Measurements from ENCODE around the gene UGDH.
A peak's percentile ranks its signal among the peaks of the same experiment; 100 is the strongest.

UGDH gene

DNA sequence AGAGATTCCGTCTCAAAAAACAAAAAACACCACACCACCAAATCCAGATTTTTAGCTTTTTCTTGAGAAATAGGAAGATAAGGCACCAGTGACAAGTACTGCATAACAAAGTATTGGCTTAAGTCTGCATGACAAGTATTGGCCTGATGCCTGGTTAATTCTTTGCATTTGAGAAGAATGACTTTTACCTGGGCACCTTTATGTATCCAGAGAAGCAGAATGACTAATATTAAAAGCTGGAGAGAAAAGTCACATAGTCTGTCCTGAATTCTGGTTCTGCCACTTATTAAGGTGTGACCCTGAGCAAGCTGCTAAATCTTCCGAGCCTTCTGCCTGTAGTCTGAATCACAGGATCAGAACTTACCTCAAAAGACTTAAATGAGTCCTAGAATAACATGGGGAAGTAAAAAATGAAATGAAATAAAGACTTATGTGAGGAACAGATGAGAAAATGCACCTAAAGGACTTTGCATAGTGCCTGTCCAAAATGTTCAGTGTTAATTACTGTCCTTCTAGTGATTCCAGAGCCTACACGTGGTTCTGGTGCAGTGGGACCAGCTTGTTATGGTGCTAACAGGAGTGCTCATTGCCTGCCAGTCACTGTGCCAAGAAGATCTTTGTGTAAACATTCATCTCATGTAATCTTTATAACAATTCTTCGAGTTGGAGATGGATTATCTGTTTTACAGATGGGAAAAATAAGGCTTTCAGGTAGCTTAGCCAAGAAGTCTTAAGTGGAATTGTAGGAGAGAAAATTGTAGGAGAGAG is 31.6 kb downstream of the UGDH start:
- Histone ChIP-seq H3K4me3 (ENCODE audit: control insufficient read depth in 1 of 7, extremely low read depth in 1 of 7, insufficient read depth in 4 of 7, low read depth in 2 of 7, low read length in 6 of 7) (no peak overlapping the region), H3K27me3 (replicated peaks in 2 of 5; ENCODE audit: control insufficient read depth in 4 of 5, insufficient read depth in 5 of 5, low read length in 4 of 5) (no peaks in the 10 kb centered on the region), H3K9me3 (ENCODE audit: control extremely low read depth in 1 of 5, control insufficient read depth in 4 of 5, insufficient read depth in 2 of 5, low read depth in 1 of 5, low read length in 4 of 5) (no peaks in the 10 kb centered on the region), H3K36me3 (ENCODE audit: control insufficient read depth in 4 of 4, insufficient read depth in 4 of 4, low read length in 3 of 4) (peaks cover 2 to 9% (median 3%) of the 10 kb centered on the region in 4 experiments), H3K27ac (ENCODE audit: insufficient read depth in 1 of 2, low read depth in 1 of 2, low read length in 2 of 2, poor library complexity in 1 of 2, severe bottlenecking in 2 of 2) (no peak overlapping the region), H3K4me1 (ENCODE audit: control extremely low read depth in 1 of 4, control insufficient read depth in 4 of 4, insufficient read depth in 4 of 4, low read length in 3 of 4) (no peaks in the 10 kb centered on the region)
- DNase-seq: no peak
- ChIA-PET POLR2A (no interaction called here), CTCF (no interaction called here)
- WGBS (ENCODE audit: insufficient coverage): 100% methylated on average over 2 of the region's 4 CpGs

DNA sequence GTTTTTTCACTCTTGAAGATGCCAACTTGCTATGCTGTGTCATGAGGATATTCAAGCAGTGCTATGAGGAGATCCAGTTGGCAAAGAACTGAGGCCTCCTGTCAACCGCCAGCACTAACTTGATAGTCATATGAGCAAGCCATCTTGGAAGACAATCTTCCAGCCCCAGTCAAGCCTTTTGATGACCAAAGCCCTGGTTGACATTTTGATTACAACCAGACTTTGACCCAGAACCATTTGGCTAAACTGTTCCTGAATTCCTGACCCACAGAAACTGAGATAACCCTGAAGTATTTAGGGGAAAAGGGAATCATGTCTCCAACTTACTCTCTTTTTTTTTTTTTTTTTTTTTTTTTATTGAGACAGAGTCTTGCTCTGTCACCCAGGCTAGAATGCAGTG is 32.9 kb downstream of the UGDH start:
- WGBS (ENCODE audit: insufficient coverage): 100% methylated on average over 1 of the region's 1 CpG
- no peak overlapping the region for H3K27ac ChIP-seq (ENCODE audit: insufficient read depth in 1 of 2, low read depth in 1 of 2, low read length in 2 of 2, poor library complexity in 1 of 2, severe bottlenecking in 2 of 2)

DNA sequence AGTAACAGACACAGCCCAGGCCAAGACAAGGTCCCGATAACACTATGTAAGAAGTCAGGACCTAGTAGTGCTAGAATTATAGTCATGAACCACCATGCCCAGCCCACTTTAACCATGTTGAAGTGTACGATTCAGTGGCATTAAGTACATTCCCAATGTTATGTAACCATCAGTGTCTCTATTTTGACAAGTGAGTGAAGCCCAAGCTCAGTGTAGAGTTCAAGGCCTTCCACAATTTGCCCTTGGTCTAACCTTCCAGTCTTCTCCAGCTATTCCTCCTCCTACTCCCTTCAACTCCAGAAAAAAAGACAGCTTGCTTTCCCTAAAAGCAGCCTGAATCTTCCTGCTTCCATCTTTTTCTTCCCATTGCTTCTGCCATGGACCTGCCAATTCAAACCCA is 36.9 kb downstream of the UGDH start:
- WGBS (ENCODE audit: insufficient coverage): 100% methylated on average over 1 of the region's 2 CpGs
- Histone ChIP-seq H3K4me1 (ENCODE audit: control extremely low read depth in 1 of 4, control insufficient read depth in 4 of 4, insufficient read depth in 4 of 4, low read length in 3 of 4) (no peaks in the 10 kb centered on the region), H3K36me3 (ENCODE audit: control insufficient read depth in 4 of 4, insufficient read depth in 4 of 4, low read length in 3 of 4) (no peaks in the 10 kb centered on the region), H3K27me3 (replicated peaks in 2 of 5; ENCODE audit: control insufficient read depth in 4 of 5, insufficient read depth in 5 of 5, low read length in 4 of 5) (no peaks in the 10 kb centered on the region), H3K9me3 (ENCODE audit: control extremely low read depth in 1 of 5, control insufficient read depth in 4 of 5, insufficient read depth in 2 of 5, low read depth in 1 of 5, low read length in 4 of 5) (no peaks in the 10 kb centered on the region), H3K4me3 (ENCODE audit: control insufficient read depth in 1 of 7, extremely low read depth in 1 of 7, insufficient read depth in 4 of 7, low read depth in 2 of 7, low read length in 6 of 7) (no peak overlapping the region), H3K27ac (ENCODE audit: insufficient read depth in 1 of 2, low read depth in 1 of 2, low read length in 2 of 2, poor library complexity in 1 of 2, severe bottlenecking in 2 of 2) (no peak overlapping the region)
- ChIA-PET POLR2A (no interaction called here), CTCF (no interaction called here)
- DNase-seq: no peak

More for the DNA sequence above, 32.9 kb downstream of the UGDH start:
- no peaks in the 10 kb centered on the region for H3K27me3 ChIP-seq (replicated peaks in 2 of 5; ENCODE audit: control insufficient read depth in 4 of 5, insufficient read depth in 5 of 5, low read length in 4 of 5)
- H3K4me1 ChIP-seq (ENCODE audit: control extremely low read depth in 1 of 4, control insufficient read depth in 4 of 4, insufficient read depth in 4 of 4, low read length in 3 of 4): no peaks in the 10 kb centered on the region
- CTCF ChIA-PET: interaction anchor here (1.9 kb wide), 1 partner anchor 10 kb away, joined by 6 read pairs; no protein-coding TSS in a partner anchor
- POLR2A ChIA-PET: no interaction called here
- no peak overlapping the region for H3K4me3 ChIP-seq (ENCODE audit: control insufficient read depth in 1 of 7, extremely low read depth in 1 of 7, insufficient read depth in 4 of 7, low read depth in 2 of 7, low read length in 6 of 7)
- H3K9me3 ChIP-seq (ENCODE audit: control extremely low read depth in 1 of 5, control insufficient read depth in 4 of 5, insufficient read depth in 2 of 5, low read depth in 1 of 5, low read length in 4 of 5): no peaks in the 10 kb centered on the region
- no peak for DNase-seq
- peaks cover 2 to 6% (median 3%) of the 10 kb centered on the region in 4 experiments for H3K36me3 ChIP-seq (ENCODE audit: control insufficient read depth in 4 of 4, insufficient read depth in 4 of 4, low read length in 3 of 4)

DNA sequence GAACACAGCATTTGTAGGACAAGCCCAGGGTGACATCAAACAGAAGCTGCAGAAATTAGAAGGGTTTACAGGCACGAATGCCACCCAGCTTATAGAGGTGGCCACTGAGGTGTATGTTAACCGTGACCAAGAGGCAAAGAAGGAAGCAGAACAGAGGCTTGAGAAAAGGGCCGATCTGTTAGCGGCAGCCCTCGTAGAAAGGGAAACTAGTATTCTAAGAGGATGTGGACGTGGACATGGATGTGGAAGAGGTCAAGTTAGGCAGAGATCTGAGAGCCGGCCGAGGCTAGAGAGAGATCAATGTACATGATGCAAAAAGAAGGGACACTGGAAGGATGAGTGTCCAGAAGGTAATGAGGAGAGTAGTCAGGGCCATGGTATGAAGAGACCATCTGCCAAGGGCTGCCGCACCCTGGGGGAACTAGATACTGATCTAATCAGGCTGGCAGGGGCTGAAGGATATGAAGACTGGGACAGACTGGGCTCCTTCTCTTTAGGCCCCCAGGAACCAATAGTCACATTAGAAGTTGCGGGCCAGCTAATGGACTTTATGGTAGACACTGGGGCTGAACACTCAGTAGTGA is 40.9 kb downstream of the UGDH start:
- no peaks in the 10 kb centered on the region for H3K4me1 ChIP-seq (ENCODE audit: control extremely low read depth in 1 of 4, control insufficient read depth in 4 of 4, insufficient read depth in 4 of 4, low read length in 3 of 4)
- H3K36me3 ChIP-seq (ENCODE audit: control insufficient read depth in 4 of 4, insufficient read depth in 4 of 4, low read length in 3 of 4): no peaks in the 10 kb centered on the region
- peaks cover 0 to 8% (median 2%) of the 10 kb centered on the region in 5 experiments for H3K9me3 ChIP-seq (ENCODE audit: control extremely low read depth in 1 of 5, control insufficient read depth in 4 of 5, insufficient read depth in 2 of 5, low read depth in 1 of 5, low read length in 4 of 5)
- DNase-seq: no peak
- H3K27ac ChIP-seq (ENCODE audit: insufficient read depth in 1 of 2, low read depth in 1 of 2, low read length in 2 of 2, poor library complexity in 1 of 2, severe bottlenecking in 2 of 2): no peak overlapping the region
- H3K4me3 ChIP-seq (ENCODE audit: control insufficient read depth in 1 of 7, extremely low read depth in 1 of 7, insufficient read depth in 4 of 7, low read depth in 2 of 7, low read length in 6 of 7): no peak overlapping the region
- H3K27me3 ChIP-seq (replicated peaks in 2 of 5; ENCODE audit: control insufficient read depth in 4 of 5, insufficient read depth in 5 of 5, low read length in 4 of 5): no peaks in the 10 kb centered on the region
- ChIA-PET POLR2A (no interaction called here), CTCF (no interaction called here)
- WGBS (ENCODE audit: insufficient coverage): 91% methylated on average over 9 of the region's 10 CpGs

DNA sequence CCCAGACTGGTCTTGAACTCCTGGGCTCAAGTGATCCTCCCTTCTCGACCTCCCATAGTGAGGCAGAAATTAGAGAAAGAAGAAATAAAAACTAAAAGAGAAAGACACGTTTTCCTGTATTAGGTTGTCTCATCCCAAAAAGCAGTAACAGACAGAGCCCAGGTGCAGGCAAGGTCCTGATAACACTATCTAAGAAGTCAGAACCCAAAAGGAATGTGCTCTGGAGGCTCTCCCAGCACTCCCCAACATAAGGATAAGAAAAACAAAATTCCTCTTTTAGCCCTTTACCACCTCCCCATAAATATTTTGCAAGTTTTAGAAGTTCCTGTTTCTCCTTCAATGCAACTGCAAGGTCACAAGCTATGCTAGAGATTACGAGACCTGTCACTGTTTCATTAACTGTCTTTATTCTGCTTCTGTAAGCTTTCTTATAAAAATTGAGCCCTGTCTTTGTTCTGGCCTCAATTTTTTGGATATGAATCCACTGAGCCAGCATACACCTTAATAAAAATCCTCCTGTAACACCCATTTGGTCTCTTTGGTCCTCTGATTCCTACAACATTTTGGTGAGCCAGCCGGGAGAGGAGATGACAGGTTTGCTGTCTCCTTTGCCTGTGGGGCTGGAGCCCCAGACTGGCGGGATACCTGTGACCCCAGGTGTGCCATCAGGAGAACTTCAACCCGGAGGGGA is 42.5 kb downstream of the UGDH start:
- H3K27me3 ChIP-seq (replicated peaks in 2 of 5; ENCODE audit: control insufficient read depth in 4 of 5, insufficient read depth in 5 of 5, low read length in 4 of 5): no peaks in the 10 kb centered on the region
- 98% methylated on average over 6 of the region's 6 CpGs for WGBS (ENCODE audit: insufficient coverage)
- peaks cover 0 to 8% (median 2%) of the 10 kb centered on the region in 5 experiments for H3K9me3 ChIP-seq (ENCODE audit: control extremely low read depth in 1 of 5, control insufficient read depth in 4 of 5, insufficient read depth in 2 of 5, low read depth in 1 of 5, low read length in 4 of 5)
- H3K36me3 ChIP-seq (ENCODE audit: control insufficient read depth in 4 of 4, insufficient read depth in 4 of 4, low read length in 3 of 4): no peaks in the 10 kb centered on the region
- no peak for DNase-seq
- H3K4me3 ChIP-seq (ENCODE audit: control insufficient read depth in 1 of 7, extremely low read depth in 1 of 7, insufficient read depth in 4 of 7, low read depth in 2 of 7, low read length in 6 of 7): no peak overlapping the region
- no peak overlapping the region for H3K27ac ChIP-seq (ENCODE audit: insufficient read depth in 1 of 2, low read depth in 1 of 2, low read length in 2 of 2, poor library complexity in 1 of 2, severe bottlenecking in 2 of 2)
- ChIA-PET CTCF (interaction anchor here (1.7 kb wide), 1 partner anchor 9 kb away, joined by 6 read pairs; no protein-coding TSS in a partner anchor), POLR2A (no interaction called here)
- H3K4me1 ChIP-seq (ENCODE audit: control extremely low read depth in 1 of 4, control insufficient read depth in 4 of 4, insufficient read depth in 4 of 4, low read length in 3 of 4): no peaks in the 10 kb centered on the region

DNA sequence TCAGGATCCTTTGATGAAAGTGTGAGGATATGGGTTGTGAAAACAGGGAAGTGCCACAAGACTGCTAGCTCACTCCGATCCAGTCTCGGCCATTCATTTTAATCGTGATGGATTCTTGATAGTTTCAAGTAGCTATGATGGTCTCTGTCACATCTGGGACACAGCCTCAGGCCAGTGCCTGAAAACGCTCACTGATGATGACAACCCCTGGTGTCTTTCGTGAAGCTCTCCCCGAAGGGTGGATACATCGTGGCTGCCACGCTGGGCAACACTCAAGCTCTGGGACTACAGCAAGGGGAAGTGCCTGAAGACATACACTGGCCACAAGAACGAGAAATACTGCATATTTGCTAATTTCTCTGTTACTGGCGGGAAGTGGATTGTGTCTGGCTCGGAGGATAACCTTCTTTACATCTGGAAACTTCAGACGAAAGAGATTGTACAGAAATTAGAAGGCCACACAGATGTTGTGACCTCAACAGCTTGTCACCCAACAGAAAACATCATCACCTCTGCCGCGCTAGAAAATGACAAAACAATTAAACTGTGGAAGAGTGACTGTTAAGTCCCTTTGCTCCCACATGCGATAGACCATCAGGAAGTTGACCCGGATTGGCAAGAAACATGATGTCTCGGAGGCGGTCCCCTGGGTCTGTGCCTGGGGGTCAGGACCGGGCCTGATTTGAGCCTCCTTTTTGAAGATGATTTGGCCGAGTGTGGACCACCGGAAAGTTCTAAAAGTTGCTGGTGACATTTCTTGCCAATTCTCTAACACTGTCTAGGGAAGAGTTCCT is 46.1 kb downstream of the UGDH start:
- H3K4me3 ChIP-seq (ENCODE audit: control insufficient read depth in 1 of 7, extremely low read depth in 1 of 7, insufficient read depth in 4 of 7, low read depth in 2 of 7, low read length in 6 of 7): no peak overlapping the region
- H3K27ac ChIP-seq (ENCODE audit: insufficient read depth in 1 of 2, low read depth in 1 of 2, low read length in 2 of 2, poor library complexity in 1 of 2, severe bottlenecking in 2 of 2): no peak overlapping the region
- 83% methylated on average over 19 of the region's 21 CpGs for WGBS (ENCODE audit: insufficient coverage)
- H3K36me3 ChIP-seq (ENCODE audit: control insufficient read depth in 4 of 4, insufficient read depth in 4 of 4, low read length in 3 of 4): peaks cover 0 to 9% (median 4%) of the 10 kb centered on the region in 4 experiments
- ChIA-PET CTCF (interaction anchor here (1.4 kb wide), 1 partner anchor 16 kb away, joined by 3 read pairs; no protein-coding TSS in a partner anchor), POLR2A (no interaction called here)
- H3K4me1 ChIP-seq (ENCODE audit: control extremely low read depth in 1 of 4, control insufficient read depth in 4 of 4, insufficient read depth in 4 of 4, low read length in 3 of 4): no peaks in the 10 kb centered on the region
- peak; percentile 1 to 33 (median 17) for DNase-seq
- H3K9me3 ChIP-seq (ENCODE audit: control extremely low read depth in 1 of 5, control insufficient read depth in 4 of 5, insufficient read depth in 2 of 5, low read depth in 1 of 5, low read length in 4 of 5): peaks cover 0 to 8% (median 2%) of the 10 kb centered on the region in 5 experiments
- H3K27me3 ChIP-seq (replicated peaks in 2 of 5; ENCODE audit: control insufficient read depth in 4 of 5, insufficient read depth in 5 of 5, low read length in 4 of 5): no peaks in the 10 kb centered on the region

Data from common myeloid progenitor, CD34-positive (primary cell).